ENCODE measurements around the gene DRAP1. TPM values are rescaled to one million over a fixed set of nuclear protein-coding genes. Genes with fewer than 3 reads are reported as not detected.

Gene DRAP1
- total and polyA plus RNA-seq, 9 of the 15 experiments (the other 6 are each of a cell fraction or from before 2014, with no cell fraction given): 9.6 to 200 (median 92.9) TPM

DNA sequence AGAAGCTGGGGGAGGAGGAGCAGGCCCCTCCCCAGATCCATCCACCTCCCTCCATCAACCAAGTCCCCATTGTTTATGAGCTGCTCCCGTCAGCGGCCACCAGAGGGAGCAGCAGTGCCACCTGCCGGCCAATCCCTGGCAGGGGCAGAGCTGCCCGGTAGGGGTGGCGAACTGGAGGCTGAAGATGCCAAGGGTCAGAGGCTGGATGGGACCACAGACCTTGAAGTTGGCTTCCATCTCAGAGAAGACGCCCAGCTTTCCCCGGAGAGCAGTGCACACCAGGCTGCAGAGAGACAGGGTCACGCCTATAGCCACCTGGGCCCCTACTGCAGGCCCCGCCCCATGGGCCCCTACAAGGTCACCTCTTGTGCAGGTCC lies 34.5 kb upstream of the DRAP1 start (continued):
- TF ChIP-seq ZFP1 (CRISPR knock-in tag; IDR thresholded peaks at IDR 0.05): no peak
- TF ChIP-seq RAD21 (CRISPR knock-in tag; conservative IDR thresholded peaks at IDR 0.05 in 1 of 2, IDR thresholded peaks at IDR 0.05 in 1 of 2): peak; percentile 85 to 93
- no peak for TF ChIP-seq NFE2L1 (tag; IDR thresholded peaks at IDR 0.05; ENCODE audit: borderline replicate concordance, low read depth)
- TF ChIP-seq, protein P1, sequence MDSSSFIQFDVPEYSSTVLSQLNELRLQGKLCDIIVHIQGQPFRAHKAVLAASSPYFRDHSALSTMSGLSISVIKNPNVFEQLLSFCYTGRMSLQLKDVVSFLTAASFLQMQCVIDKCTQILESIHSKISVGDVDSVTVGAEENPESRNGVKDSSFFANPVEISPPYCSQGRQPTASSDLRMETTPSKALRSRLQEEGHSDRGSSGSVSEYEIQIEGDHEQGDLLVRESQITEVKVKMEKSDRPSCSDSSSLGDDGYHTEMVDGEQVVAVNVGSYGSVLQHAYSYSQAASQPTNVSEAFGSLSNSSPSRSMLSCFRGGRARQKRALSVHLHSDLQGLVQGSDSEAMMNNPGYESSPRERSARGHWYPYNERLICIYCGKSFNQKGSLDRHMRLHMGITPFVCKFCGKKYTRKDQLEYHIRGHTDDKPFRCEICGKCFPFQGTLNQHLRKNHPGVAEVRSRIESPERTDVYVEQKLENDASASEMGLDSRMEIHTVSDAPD (CRISPR knock-in tag; IDR thresholded peaks at IDR 0.05): no peak
- TF ChIP-seq, protein P2, sequence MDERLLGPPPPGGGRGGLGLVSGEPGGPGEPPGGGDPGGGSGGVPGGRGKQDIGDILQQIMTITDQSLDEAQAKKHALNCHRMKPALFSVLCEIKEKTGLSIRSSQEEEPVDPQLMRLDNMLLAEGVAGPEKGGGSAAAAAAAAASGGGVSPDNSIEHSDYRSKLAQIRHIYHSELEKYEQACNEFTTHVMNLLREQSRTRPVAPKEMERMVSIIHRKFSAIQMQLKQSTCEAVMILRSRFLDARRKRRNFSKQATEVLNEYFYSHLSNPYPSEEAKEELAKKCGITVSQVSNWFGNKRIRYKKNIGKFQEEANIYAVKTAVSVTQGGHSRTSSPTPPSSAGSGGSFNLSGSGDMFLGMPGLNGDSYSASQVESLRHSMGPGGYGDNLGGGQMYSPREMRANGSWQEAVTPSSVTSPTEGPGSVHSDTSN (CRISPR knock-in tag; IDR thresholded peaks at IDR 0.05; ENCODE audit: low read depth): no peak
- TF ChIP-seq, protein P2 (tag; conservative IDR thresholded peaks at IDR 0.05; ENCODE audit: low read depth): no peak
- no peak for TF ChIP-seq POLR2AphosphoS2 (IDR thresholded peaks at IDR 0.05; ENCODE audit: low read length)
- TF ChIP-seq, protein P3, sequence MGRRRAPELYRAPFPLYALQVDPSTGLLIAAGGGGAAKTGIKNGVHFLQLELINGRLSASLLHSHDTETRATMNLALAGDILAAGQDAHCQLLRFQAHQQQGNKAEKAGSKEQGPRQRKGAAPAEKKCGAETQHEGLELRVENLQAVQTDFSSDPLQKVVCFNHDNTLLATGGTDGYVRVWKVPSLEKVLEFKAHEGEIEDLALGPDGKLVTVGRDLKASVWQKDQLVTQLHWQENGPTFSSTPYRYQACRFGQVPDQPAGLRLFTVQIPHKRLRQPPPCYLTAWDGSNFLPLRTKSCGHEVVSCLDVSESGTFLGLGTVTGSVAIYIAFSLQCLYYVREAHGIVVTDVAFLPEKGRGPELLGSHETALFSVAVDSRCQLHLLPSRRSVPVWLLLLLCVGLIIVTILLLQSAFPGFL (CRISPR knock-in tag; IDR thresholded peaks at IDR 0.05): no peak
- no peak for TF ChIP-seq GATAD2B (IDR thresholded peaks at IDR 0.05; ENCODE audit: borderline replicate concordance)
- TF ChIP-seq SMC3 (conservative IDR thresholded peaks at IDR 0.05; ENCODE audit: insufficient read depth, low read depth, low read length): peak; percentile 95
- TF ChIP-seq NCOA2 (IDR thresholded peaks at IDR 0.05; ENCODE audit: partially characterized antibody in 2 of 2): no peak
- TF ChIP-seq ZNF696 (CRISPR knock-in tag; conservative IDR thresholded peaks at IDR 0.05): no peak
- TF ChIP-seq, protein P4, sequence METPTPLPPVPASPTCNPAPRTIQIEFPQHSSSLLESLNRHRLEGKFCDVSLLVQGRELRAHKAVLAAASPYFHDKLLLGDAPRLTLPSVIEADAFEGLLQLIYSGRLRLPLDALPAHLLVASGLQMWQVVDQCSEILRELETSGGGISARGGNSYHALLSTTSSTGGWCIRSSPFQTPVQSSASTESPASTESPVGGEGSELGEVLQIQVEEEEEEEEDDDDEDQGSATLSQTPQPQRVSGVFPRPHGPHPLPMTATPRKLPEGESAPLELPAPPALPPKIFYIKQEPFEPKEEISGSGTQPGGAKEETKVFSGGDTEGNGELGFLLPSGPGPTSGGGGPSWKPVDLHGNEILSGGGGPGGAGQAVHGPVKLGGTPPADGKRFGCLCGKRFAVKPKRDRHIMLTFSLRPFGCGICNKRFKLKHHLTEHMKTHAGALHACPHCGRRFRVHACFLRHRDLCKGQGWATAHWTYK (CRISPR knock-in tag; IDR thresholded peaks at IDR 0.05): no peak
- TF ChIP-seq SRSF1 (IDR thresholded peaks at IDR 0.05; ENCODE audit: low read depth, low read length): no peak
- TF ChIP-seq, protein P5, sequence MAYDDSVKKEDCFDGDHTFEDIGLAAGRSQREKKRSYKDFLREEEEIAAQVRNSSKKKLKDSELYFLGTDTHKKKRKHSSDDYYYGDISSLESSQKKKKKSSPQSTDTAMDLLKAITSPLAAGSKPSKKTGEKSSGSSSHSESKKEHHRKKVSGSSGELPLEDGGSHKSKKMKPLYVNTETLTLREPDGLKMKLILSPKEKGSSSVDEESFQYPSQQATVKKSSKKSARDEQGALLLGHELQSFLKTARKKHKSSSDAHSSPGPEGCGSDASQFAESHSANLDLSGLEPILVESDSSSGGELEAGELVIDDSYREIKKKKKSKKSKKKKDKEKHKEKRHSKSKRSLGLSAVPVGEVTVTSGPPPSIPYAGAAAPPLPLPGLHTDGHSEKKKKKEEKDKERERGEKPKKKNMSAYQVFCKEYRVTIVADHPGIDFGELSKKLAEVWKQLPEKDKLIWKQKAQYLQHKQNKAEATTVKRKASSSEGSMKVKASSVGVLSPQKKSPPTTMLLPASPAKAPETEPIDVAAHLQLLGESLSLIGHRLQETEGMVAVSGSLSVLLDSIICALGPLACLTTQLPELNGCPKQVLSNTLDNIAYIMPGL (CRISPR knock-in tag; IDR thresholded peaks at IDR 0.05): peak; percentile 36; the same call in 1 of the 2 replicates
- TF ChIP-seq JUND (IDR thresholded peaks at IDR 0.05; ENCODE audit: borderline replicate concordance, low read depth, low read length): peak; percentile 47; the same call in 1 of the 2 replicates
- TF ChIP-seq JUND (tag; IDR thresholded peaks at IDR 0.05; ENCODE audit: borderline replicate concordance, low read depth, low read length): no peak
- no peak for TF ChIP-seq NCOA4 (IDR thresholded peaks at IDR 0.05; ENCODE audit: partially characterized antibody)
- TF ChIP-seq ZNF121 (CRISPR knock-in tag; conservative IDR thresholded peaks at IDR 0.05): no peak
- TF ChIP-seq FOXK1 (CRISPR knock-in tag; IDR thresholded peaks at IDR 0.05; ENCODE audit: borderline replicate concordance): no peak
- no peak for TF ChIP-seq NFIC (IDR thresholded peaks at IDR 0.05)
